ENCODE measurements around the gene MRPL42. TPM values are rescaled to one million over a fixed set of nuclear protein-coding genes. Genes with fewer than 3 reads are reported as not detected.

Gene MRPL42
- total and polyA plus RNA-seq, 11 donors = 23.0 to 53.0 (median 46.2) TPM

DNA sequence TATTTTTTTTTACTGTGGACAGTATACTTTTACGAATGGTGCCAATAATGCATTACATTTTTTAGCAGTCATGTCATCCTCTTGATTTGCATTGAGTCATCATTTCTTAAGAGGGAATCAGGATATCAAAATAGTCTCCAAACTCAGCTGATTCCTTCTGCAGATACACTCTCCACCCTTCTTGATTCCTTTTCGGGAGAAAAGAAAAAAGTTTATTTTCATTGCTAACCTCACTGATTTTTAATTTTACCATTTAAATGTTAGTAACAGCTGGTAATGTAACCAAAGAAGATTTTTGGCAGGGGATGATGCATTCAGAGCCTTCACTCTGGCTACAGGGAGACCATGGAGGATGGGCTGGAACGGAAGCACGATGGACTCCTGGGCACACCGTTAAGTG is 47.5 kb downstream of the MRPL42 start:
- H3K27me3 ChIP-seq = no peaks in the 10 kb centered on the region
- peaks cover 0 to 7% (median 0%) of the 10 kb centered on the region in 12 donors for H3K4me1 ChIP-seq
- H3K4me3 ChIP-seq = no peak overlapping the region
- H3K9me3 ChIP-seq = no peaks in the 10 kb centered on the region
- TF ChIP-seq POLR2A (IDR thresholded peaks at IDR 0.05) (no peak), CTCF (IDR thresholded peaks at IDR 0.05) (no peak)
- 52 to 64% (median 59%) methylated on average over 5 of the region's 5 CpGs for WGBS, 4 donors
- ATAC-seq = no peak
- peaks cover 0 to 5% (median 0%) of the 10 kb centered on the region in 9 donors for H3K36me3 ChIP-seq
- no peak for DNase-seq
- no peak overlapping the region for H3K27ac ChIP-seq
- intact Hi-C loops (cut with DNase I) = loop anchor here in 2 of 10 donors (5.0 to 10.0 kb wide), 2 partner anchors 37 to 460 kb away; no protein-coding TSS in a partner anchor

- no peak overlapping the region for H3K27ac ChIP-seq
- intact Hi-C loops (cut with DNase I) = loop anchor here in 2 of 10 donors (5.0 to 10.0 kb wide), 2 partner anchors 34 to 456 kb away; no protein-coding TSS in a partner anchor
- ATAC-seq = no peak
- H3K27me3 ChIP-seq = no peaks in the 10 kb centered on the region
- H3K4me3 ChIP-seq = no peak overlapping the region
- TF ChIP-seq POLR2A (IDR thresholded peaks at IDR 0.05) (no peak), CTCF (IDR thresholded peaks at IDR 0.05) (no peak)
- no peaks in the 10 kb centered on the region for H3K36me3 ChIP-seq
- no peak for DNase-seq
- no peaks in the 10 kb centered on the region for H3K9me3 ChIP-seq
- H3K4me1 ChIP-seq = peaks cover 0 to 15% (median 1%) of the 10 kb centered on the region in 12 donors
- 73 to 83% (median 79%) methylated on average over 5 of the region's 5 CpGs for WGBS, 4 donors
Observed at GRCh38 chr12:93518725-93519124, 51.4 kb downstream of the MRPL42 start.

DNA sequence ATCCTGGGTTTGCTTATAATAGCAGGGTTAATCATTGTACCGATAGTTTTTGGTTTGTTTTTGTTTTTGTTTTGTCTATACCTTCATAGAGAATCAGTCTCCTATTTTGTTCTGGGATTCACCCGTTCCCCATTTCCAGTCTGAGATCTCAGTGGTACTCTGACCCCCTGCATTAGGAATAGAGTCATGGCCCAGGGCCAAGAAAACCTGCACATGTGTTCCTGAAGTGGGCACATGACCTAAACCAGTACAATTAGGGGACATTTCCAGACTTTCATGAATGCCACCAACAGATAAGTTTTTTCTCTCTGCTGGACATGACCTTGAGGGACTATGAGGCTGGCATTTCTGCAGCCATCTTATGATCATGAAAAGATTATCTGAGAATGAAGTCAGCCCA is 52.5 kb downstream of the MRPL42 start:
- TF ChIP-seq POLR2A (IDR thresholded peaks at IDR 0.05) (no peak), CTCF (IDR thresholded peaks at IDR 0.05) (no peak)
- DNase-seq (no peak), ATAC-seq (no peak)
- Histone ChIP-seq H3K36me3 (no peaks in the 10 kb centered on the region), H3K4me3 (no peak overlapping the region), H3K4me1 (peaks cover 0 to 12% (median 1%) of the 10 kb centered on the region in 12 donors), H3K27ac (no peak overlapping the region), H3K27me3 (no peaks in the 10 kb centered on the region), H3K9me3 (no peaks in the 10 kb centered on the region)
- 57 to 70% (median 63%) methylated on average over 2 of the region's 2 CpGs for WGBS, 4 donors
- intact Hi-C loops (cut with DNase I) = loop anchor here in 3 of 10 donors (5.0 to 10.0 kb wide), 3 partner anchors 32 to 582 kb away; no protein-coding TSS in a partner anchor

DNA sequence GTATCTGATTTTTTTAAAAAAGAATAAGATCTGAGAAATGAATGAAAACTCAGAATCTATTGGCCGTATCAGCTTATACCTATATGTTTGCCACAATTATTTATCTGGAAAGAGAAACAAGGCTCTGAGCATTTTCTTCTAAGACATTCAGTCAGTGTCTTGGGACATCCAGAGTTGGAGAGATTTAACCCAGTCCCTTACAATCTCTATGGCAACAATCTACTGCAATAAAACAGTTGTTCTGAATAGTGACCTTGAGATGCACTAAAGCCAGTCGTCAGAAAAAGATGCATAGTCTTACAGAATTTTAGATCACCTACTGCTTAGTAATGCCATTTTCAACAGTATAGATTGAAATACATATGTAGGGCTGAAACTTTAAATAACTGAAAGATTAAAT is 53.1 kb downstream of the MRPL42 start:
- intact Hi-C loops (cut with DNase I) = loop anchor here in 1 of 10 donors (5.0 kb wide), 1 partner anchor 582 kb away; no protein-coding TSS in a partner anchor
- H3K4me3 ChIP-seq = no peak overlapping the region
- H3K9me3 ChIP-seq = no peaks in the 10 kb centered on the region
- H3K4me1 ChIP-seq = peaks cover 0 to 12% (median 1%) of the 10 kb centered on the region in 12 donors
- no peaks in the 10 kb centered on the region for H3K36me3 ChIP-seq
- no peaks in the 10 kb centered on the region for H3K27me3 ChIP-seq
- WGBS, 4 donors = 47 to 53% (median 50%) methylated on average over 2 of the region's 2 CpGs
- no peak overlapping the region for H3K27ac ChIP-seq
- DNase-seq (no peak), ATAC-seq (no peak)
- no peak for TF ChIP-seq CTCF (IDR thresholded peaks at IDR 0.05)
- no peak for TF ChIP-seq POLR2A (IDR thresholded peaks at IDR 0.05)

Measured in heart left ventricle (tissue), 16 donors.